Measurements from ENCODE around the gene PCDHGB1. TPM values are rescaled to one million over a fixed set of nuclear protein-coding genes. Genes with fewer than 3 reads are reported as not detected.
"Not testable (repeated sequence)": the region's sequence is repeated elsewhere in the genome, so short reads cannot be mapped to it uniquely, and the experiment has no call there.

The PCDHGB1 gene
- total RNA-seq, 4 donors from 2014 or later, result 1.2 to 4.3 (median 2.8) TPM

GRCh38 chr5:141388661-141389060 is 38.8 kb downstream of the PCDHGB1 start:
- 46% methylated on average over 10 of the region's 10 CpGs for WGBS
- Histone ChIP-seq H3K4me1 (no peaks in the 10 kb centered on the region), H3K36me3 (no peaks in the 10 kb centered on the region), H3K27ac (no peak overlapping the region), H3K9me3 (peaks cover 73% of the 10 kb centered on the region), H3K4me3 (no peak overlapping the region), H3K27me3 (peaks cover 9% of the 10 kb centered on the region)
- TF ChIP-seq CTCF (IDR thresholded peaks at IDR 0.05), result no peak
- no peak for TF ChIP-seq POLR2A (IDR thresholded peaks at IDR 0.05)
- no peak for TF ChIP-seq EP300 (IDR thresholded peaks at IDR 0.05)
- TF ChIP-seq POLR2AphosphoS5 (IDR thresholded peaks at IDR 0.05), result no peak
- no peak for DNase-seq (ENCODE audit: low spot score in 2 of 2)

GRCh38 chr5:141389153-141390042 is 39.5 kb downstream of the PCDHGB1 start:
- Histone ChIP-seq H3K9me3 (peaks cover 73% of the 10 kb centered on the region), H3K36me3 (no peaks in the 10 kb centered on the region), H3K4me1 (no peaks in the 10 kb centered on the region), H3K27ac (no peak overlapping the region), H3K27me3 (peaks cover 9% of the 10 kb centered on the region), H3K4me3 (no peak overlapping the region)
- TF ChIP-seq CTCF (IDR thresholded peaks at IDR 0.05) (no peak), POLR2A (IDR thresholded peaks at IDR 0.05) (no peak), POLR2AphosphoS5 (IDR thresholded peaks at IDR 0.05) (no peak), EP300 (IDR thresholded peaks at IDR 0.05) (no peak)
- WGBS, result 38% methylated on average over 46 of the region's 77 CpGs
- no peak for DNase-seq (ENCODE audit: low spot score in 2 of 2)

- WGBS, result 40% methylated on average over 28 of the region's 38 CpGs
- H3K36me3 ChIP-seq, result no peaks in the 10 kb centered on the region
- TF ChIP-seq CTCF (IDR thresholded peaks at IDR 0.05) (no peak), EP300 (IDR thresholded peaks at IDR 0.05) (no peak), POLR2AphosphoS5 (IDR thresholded peaks at IDR 0.05) (no peak), POLR2A (IDR thresholded peaks at IDR 0.05) (no peak)
- no peak within 1 kb of the TSS for H3K27ac ChIP-seq
- H3K4me1 ChIP-seq, result no peaks in the 10 kb centered on the region
- H3K4me3 ChIP-seq, result no peak within 1 kb of the TSS
- DNase-seq (ENCODE audit: low spot score in 2 of 2), result no peak
- H3K27me3 ChIP-seq, result peaks cover 9% of the 10 kb centered on the region
- peaks cover 73% of the 10 kb centered on the region for H3K9me3 ChIP-seq
These were observed 42.7 kb downstream of the PCDHGB1 start, which contains the start of gene PCDHGA8 for GRCh38 chr5:141392429-141393198. PCDHGA8 (plus strand) TSS chr5:141392633; CDS start chr5:141392814, 181 bp downstream.

- no peaks in the 10 kb centered on the region for H3K4me1 ChIP-seq
- peaks cover 9% of the 10 kb centered on the region for H3K27me3 ChIP-seq
These were observed 43.4 kb downstream of the PCDHGB1 start for GRCh38 chr5:141393267-141393666.

GRCh38 chr5:141394401-141395187 is 44.7 kb downstream of the PCDHGB1 start:
- WGBS, result 32% methylated on average over 29 of the region's 53 CpGs
- Histone ChIP-seq H3K9me3 (peaks cover 71% of the 10 kb centered on the region), H3K27me3 (peaks cover 13% of the 10 kb centered on the region)
- not testable (repeated sequence) for H3K27ac ChIP-seq; H3K36me3 ChIP-seq; H3K4me3 ChIP-seq; H3K4me1 ChIP-seq; DNase-seq (ENCODE audit: low spot score in 2 of 2)

More at GRCh38 chr5:141393267-141393666, 43.4 kb downstream of the PCDHGB1 start:
- H3K4me3 ChIP-seq, result no peak overlapping the region
- DNase-seq (ENCODE audit: low spot score in 2 of 2), result no peak
- 28% methylated on average over 19 of the region's 21 CpGs for WGBS
- no peak overlapping the region for H3K27ac ChIP-seq
- peaks cover 73% of the 10 kb centered on the region for H3K9me3 ChIP-seq
- no peak for TF ChIP-seq CTCF (IDR thresholded peaks at IDR 0.05)
- H3K36me3 ChIP-seq, result no peaks in the 10 kb centered on the region
